GM21390 (cell line): ENCODE data around the gene B4GALNT3.
"Not testable (repeated sequence)": the region's sequence is repeated elsewhere in the genome, so short reads cannot be mapped to it uniquely, and the experiment has no call there.

Experiments used
- ATAC-seq: cut with Tn5 transposase; IDR thresholded peaks from one replicate; pipeline ENCODE4 v1.9.1; 2021; ENCODE audit not compliant: unreplicated experiment

B4GALNT3 gene

GRCh38 chr12:459430-460258 lies at the start of gene B4GALNT3:
Gene B4GALNT3, plus strand, starts transcription at chr12:459939. Its CDS starts 438 bp downstream, at chr12:460377.
- ATAC-seq = no peak

GRCh38 chr12:414859-415258 lies 44.9 kb upstream of the B4GALNT3 start:
- ATAC-seq = no peak

DNA sequence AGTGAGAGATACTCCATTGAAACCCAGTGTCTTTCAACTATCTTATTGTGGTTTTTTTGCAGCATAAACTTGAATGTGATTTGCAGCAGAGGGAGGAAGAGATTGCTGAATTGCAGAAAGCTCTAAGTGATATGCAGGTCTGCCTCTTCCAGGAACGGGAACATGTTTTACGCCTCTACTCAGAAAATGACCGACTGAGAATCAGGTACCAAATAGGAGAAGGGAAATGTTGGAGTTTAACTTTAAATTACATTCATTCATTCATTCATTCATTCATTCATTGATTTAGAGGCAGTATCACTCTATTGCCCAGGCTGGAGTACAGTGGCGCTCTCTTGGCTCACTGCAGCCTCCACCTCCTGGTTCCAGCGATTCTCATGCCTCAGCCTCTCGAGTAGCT lies 41.3 kb upstream of the B4GALNT3 start:
- ATAC-seq = no peak

- no peak for ATAC-seq
Measured at GRCh38 chr12:422526-422925, 37.2 kb upstream of the B4GALNT3 start.

- not testable (repeated sequence) for ATAC-seq
Measured at GRCh38 chr12:435737-436136, 24.0 kb upstream of the B4GALNT3 start.

DNA sequence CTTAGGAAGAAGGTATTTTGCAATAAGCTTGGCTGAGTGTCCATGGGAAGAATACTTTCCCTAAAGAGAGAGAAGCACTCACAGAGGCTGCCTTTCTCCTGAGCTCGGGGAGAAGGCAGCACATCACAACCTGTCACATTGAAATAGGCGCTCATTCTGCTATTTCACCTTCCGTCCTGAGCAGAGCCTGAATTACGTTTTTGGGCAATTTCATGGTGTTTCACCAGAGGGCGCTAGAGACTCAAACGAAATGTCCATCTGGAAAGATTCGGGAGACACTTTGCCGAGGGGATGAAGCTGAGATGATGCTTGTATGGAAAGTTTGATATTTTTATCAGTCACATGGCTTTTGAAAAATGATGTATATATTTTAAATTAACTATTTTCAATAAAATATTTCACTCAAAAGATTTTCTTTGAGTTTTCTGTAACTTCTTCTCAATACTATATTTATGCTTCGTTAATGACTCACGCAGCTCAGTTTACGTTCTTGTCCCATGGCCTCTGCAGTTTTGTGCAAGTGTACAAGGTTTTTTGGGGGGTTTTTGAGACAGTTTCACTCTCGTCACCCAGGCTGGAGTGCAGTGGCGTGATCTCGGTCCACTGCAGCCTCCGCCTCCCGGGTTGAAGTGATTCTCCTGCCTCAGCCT lies 17.4 kb upstream of the B4GALNT3 start:
- ATAC-seq = no peak

DNA sequence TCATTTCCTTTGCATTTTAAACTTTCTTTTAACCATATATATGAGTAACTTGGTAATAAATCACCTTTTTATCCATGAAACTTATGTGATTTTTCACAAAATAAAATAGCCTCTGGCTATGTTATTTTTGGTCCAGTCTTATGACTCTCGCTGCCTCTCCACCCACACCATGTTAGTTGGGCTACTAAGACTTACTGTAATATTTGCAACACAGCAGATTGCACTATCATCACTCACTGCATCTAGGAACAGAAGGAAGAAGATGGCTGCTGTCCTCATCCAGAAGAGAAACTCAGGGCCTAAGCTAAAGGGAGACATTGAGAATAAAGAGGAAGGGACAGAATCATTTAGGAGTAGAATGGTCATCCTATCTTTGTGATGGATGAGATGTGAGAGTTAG lies 12.6 kb upstream of the B4GALNT3 start:
- no peak for ATAC-seq

GRCh38 chr12:449203-449602 lies 10.5 kb upstream of the B4GALNT3 start:
- no peak for ATAC-seq

DNA sequence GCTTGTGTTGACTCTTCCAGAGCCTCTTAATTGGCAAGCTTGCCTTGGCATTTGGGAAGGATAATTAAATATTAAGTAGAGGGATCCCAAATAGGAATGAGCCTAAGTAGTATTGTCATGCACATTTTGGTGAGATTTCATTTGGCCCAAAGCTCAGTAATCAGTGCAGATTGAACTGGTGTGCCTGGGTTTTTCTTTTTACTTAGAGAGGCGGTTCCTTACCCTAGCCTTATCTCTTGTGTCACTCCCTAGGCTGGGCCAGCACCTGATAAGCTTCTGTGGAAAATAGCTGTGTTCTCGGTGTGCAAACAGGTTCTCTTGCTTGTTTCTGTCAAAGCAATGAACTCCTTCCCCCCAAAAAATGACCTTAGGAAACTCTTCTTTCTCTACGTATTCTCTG lies 9.3 kb upstream of the B4GALNT3 start:
- no peak for ATAC-seq

GRCh38 chr12:452667-453210 lies 7.0 kb upstream of the B4GALNT3 start:
- ATAC-seq = no peak

- no peak for ATAC-seq
Measured at GRCh38 chr12:454833-455232, 4.9 kb upstream of the B4GALNT3 start.

DNA sequence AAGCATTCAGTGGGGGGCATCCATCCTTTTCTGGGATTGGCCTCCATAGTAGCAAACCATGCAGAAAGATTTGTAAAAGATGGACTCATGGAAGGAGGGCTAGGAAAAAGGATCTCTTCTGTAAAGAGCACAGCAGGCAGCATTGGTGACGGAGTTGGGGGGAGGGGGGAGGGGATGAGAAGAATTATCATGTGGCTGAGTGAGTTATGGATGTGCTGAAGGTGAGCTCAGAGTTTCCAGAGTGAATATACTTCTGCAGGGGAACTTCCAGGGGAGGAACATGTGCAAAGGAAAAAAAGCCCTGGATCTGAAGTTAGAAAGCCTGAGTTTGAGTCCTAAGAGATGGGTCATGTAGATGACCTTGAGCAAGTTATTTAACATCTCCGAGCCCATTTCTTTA lies 3.9 kb upstream of the B4GALNT3 start:
- no peak for ATAC-seq

GRCh38 chr12:457676-458075 lies 2.1 kb upstream of the B4GALNT3 start:
- ATAC-seq = no peak

DNA sequence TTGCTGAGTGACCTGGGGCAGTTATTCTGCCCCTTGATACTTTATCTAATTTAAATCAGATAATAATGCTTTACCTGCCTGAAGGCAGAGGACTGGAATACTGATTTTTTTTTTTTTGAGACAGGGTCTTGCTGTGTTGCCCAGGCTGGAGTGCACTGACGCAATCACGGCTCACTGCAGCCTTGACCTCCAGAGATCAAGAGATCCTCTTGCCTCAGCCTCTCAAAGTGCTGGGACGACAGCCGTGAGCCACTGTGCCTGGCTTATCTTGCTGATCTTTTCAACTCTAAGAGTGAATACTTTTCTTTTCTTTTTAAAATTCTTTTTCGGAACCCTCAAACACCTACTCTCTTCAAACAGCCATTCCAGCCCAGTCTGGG lies 699 bp upstream of the B4GALNT3 start:
- ATAC-seq = no peak

GRCh38 chr12:460261-461230 lies 807 bp downstream of the B4GALNT3 start:
- ATAC-seq = no peak

- no peak for ATAC-seq
Measured at GRCh38 chr12:461425-461824, 1.7 kb downstream of the B4GALNT3 start.

DNA sequence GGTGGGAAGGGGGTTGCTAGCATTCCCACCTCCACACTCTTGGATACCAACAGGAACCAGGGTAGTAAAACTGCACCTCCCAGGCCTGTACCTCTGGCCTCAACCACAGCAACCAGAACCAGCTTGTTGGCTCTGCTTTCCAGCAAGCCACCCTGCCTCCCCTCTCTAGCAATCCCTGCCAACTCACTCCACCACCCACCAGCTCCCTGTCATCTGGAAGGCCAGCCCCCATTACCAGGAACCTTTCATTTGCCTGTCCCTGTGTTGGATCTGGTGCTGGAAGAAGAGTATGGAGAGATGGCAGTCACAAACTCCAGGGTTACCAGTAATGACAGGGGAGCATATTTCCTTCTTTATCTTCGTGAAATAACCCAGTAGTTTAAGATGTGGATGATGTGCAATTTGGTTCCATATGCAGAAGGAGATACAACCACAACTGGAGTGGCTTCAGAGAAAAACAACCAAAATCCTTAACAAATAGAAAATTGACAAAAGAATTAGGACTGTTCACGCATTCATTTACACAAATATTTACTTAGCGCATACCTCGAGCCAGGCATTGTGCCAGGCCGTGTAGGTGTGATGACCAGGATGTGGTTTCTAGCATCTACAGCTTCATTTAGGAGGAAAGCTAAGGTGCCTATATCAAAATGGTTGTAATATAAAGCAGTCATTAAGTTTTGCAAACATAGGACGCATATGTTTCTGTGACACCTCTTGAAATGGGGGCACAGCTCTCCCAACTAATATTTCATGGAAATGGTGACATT lies 3.4 kb downstream of the B4GALNT3 start:
- ATAC-seq = no peak

DNA sequence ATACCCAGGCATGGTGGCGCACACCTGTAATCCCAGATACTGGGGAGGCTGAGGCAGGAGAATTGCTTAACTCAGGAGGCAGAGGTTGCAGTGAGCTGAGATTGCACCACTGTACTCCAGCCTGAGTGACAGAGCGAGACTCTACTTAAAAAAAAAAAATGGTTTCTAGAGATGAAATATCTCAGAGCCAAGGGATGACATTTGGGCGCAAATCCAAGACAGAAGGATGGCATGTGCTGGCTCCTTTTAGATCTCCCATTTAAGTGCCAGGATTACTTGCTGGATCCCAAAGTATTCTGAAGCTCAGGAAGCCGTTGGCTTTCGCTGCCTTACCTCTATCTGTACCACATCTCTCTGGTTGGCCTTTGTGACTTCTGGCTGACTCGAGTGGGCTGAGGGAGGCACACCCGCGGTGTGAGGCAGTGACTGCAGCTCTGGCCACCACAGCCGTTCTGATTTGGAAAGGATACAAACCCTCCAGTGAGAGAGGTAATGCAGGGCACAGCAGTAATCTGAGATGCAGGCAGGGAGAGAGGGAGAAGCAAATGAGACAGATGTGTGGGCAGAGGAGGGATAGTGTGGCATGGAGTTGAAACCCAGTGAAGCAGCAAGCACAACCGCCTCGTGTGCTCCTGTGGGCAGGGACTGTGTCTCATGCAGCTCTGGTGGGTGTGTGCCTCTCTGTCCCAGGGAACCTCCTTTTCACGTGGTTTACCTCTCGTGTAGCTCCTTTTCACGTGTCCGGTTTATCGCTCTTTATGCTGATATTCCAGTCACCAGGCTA lies 4.9 kb downstream of the B4GALNT3 start:
- no peak for ATAC-seq

- no peak for ATAC-seq
Measured at GRCh38 chr12:466039-466438, 6.3 kb downstream of the B4GALNT3 start.

- no peak for ATAC-seq
Measured at GRCh38 chr12:466762-467161, 7.0 kb downstream of the B4GALNT3 start.
